Right lobe of liver (tissue), 4 donors: ENCODE measurements around the gene SFXN3.

ENCODE experiments used
- CTCF ChIP-seq, 4 donors: fragments of 200-600 bp in 3 of 4; fragments of 450-650 bp in 1 of 4; IDR thresholded peaks; one replicate each; pipeline versions ENCODE4 v1.5.1 to v1.8.0; 2016 to 2022; ENCODE audit warnings: antibody characterized with exemption in 4 of 4, mild to moderate bottlenecking in 2 of 4
- POLR2A ChIP-seq: fragments of 450-650 bp; IDR thresholded peaks from one replicate; pipeline ENCODE4 v1.6.1; 2017; ENCODE audit warnings: antibody characterized with exemption, mild to moderate bottlenecking
- donor health status: DM: no; HTN: no; CAD: no.
- donor health status: DM: no; HTN: no; CAD: no.
- donor health status: DM: no; HTN: yes; CAD: no.

DNA sequence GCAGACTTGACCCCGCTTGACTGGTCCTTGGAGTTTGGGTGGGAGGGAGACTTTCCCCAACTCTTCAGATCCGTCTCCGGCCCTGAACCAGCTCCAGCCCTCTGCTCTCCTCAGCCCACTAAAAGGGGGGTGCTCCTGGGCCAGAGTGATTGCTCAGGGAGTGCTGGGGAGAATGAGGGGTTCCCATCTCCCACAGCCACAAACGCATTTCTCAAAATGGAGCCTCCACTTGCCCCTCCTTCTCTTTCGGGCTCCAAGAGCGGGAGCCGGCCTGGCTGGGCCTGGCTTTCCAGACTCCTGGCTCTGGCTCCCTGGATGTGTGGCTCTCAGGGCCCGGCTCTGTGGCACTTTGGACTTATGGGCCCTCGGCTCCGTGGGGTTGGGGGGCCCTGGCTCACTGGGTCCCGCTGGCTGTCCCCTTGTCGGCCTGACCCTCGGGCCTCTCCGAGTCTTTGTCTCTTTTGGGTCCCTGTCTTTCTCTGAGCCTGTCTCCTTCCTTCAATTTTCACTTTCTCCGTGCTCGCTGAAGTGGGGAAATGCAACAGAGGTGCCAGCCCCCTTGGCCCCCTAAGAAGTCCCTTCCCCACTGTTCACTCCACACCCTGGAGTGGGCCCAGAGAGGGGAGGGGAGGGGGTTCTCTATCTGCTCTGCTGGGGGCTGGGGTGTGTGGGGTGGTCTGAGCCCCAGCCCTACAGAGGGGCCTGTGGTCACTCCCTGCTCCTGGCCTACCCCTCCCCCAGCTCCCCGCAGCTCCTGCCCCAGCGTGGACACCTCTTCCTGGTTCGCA lies 30.7 kb upstream of the SFXN3 start:
- TF ChIP-seq CTCF (IDR thresholded peaks at IDR 0.05), result no peak
- no peak for TF ChIP-seq POLR2A
